T-helper 2 cell treated with Interferon-gamma antibody and Interleukin-4, amounts not matched to agents 100 ng/mL and 5 ng/mL, for 36 hours (primary cell): ENCODE measurements around the gene TRMT10A. TPM values are rescaled to one million over a fixed set of nuclear protein-coding genes. Genes with fewer than 3 reads are reported as not detected.

ENCODE experiments used
- intact Hi-C: fragments of 100-400 bp; cut with micrococcal nuclease; formaldehyde crosslinking; loops from one replicate; pipeline ENCODE4 v1.15.1; 2023
- total RNA-seq: library from RNA; stranded (reverse); gene quantifications from 2 replicates; pipeline ENCODE4 v1.2.3, GENCODE V29; 2022

Gene TRMT10A, protein sequence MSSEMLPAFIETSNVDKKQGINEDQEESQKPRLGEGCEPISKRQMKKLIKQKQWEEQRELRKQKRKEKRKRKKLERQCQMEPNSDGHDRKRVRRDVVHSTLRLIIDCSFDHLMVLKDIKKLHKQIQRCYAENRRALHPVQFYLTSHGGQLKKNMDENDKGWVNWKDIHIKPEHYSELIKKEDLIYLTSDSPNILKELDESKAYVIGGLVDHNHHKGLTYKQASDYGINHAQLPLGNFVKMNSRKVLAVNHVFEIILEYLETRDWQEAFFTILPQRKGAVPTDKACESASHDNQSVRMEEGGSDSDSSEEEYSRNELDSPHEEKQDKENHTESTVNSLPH
- total RNA-seq, result 7.2 and 8.5 TPM in 2 replicates

DNA sequence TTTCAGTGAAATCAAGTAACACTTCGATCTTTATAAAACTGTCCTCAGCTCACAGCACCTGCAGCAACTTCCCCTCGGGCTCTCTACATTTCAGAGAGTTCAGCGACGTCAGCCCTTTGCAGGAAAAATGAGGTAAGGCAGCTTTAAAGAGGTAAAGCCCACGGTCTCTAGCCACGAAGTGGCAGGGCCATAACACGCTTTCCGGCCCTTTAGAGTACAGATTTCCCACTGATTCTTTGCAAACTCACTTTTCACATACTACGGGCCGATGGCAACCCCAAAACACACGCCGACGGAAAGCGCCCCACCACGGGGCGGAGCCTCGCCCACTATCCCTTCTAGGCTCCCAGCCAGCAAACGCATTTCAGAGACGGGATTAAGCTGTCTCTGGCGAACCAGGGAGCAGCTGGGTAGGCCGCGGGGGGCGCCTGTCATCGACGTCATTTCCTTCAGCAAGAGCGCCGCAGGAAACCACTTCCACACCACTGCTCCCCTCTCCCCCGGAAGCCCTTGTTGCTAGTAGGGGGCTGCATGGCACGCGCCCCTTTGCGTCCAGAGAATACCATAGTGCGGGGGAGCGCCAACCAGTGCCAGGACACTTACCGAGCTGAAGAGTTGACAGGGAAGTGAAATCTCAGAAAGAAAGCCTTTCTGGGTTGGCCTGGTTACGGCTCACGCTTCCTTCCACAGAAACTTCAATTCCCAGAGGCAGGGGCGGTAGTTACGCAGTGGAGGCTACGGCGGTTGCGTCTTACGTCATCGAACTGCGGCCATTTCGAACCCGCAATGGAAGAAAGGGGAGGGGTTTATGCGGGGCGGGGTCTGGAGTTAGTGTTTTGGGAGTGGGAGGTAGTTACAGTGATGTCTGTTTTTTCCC lies at the start of gene TRMT10A:
TRMT10A (minus strand) TSS at position 730 of the 877 bp plus-strand sequence. CDS start 4,701 bp downstream, outside the sequence.
- intact Hi-C loops, result loop anchor here (1.0 to 10.0 kb wide), 15 partner anchors 55 to 1783 kb away; partner anchors contain the start of genes ADH5, DNAJB14, EIF4E and H2AZ1

DNA sequence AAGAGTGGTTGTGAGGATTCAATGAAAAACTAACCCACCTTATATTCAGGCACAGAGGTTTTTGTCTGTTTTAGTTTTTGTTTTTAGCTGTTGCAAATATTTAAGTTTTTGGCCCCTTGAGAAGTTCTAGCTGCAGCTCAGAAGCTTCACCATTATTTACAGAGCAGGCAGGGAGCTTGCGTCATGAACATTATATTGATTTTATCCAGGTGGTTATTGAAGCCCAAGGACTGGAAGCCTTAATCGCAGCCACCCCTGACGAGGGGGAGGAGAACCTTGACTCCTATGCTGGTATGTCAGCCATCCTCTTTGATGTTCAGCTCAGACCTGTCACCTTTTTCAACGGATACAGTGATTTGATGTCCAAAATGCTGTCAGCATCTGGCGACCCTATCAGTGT lies 48.9 kb upstream of the TRMT10A start:
- intact Hi-C loops, result no loop called here

DNA sequence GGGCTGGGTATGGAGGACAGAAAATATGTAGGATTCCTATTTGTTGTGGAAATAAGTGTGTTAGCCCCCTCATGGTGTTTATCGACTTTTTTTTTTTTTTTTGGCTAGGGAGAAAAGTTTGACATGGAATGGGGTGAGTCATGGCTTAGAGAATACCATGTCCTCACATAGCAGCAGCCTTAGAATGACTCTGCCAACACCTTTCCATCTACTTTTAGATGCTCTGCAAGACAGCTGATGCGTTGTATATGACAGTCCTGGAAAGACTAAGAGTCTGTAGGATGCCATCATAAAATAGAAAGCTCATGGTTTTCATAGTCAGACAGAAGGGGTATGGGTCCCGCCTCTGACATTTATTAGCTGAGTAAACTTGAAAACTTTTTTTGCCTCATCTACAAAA lies 48.4 kb upstream of the TRMT10A start:
- intact Hi-C loops, result no loop called here

DNA sequence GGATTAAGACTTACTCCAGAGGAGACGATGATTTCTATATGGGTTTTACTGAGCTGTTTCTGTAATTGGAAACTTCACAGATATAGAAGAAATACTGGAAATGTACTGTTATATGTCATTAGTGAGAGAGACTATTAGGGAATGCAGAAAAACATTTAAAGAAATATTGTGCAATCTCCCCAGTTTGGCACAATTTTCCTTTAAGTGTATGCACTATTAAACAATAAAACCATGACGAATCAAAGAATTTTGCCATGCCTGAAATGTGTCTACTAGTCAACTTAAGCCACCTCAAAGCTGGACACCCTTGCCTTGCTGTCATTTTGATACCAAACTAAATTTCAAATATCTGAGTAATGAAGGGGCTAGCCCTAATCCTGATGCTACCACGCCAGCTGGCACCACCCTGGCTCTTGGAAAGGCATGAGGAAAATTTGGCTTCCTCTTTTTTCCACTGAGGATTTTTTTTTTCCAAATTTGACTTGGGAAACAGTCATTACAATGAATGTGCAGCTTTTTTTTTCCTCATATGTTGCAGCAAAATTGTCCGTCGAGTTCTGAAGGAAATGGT lies 46.9 kb upstream of the TRMT10A start:
- intact Hi-C loops, result no loop called here

- intact Hi-C loops, result no loop called here
These were observed 44.6 kb upstream of the TRMT10A start for GRCh38 chr4:99608417-99608816.

- intact Hi-C loops, result no loop called here
These were observed 42.9 kb upstream of the TRMT10A start for GRCh38 chr4:99606716-99607115.

DNA sequence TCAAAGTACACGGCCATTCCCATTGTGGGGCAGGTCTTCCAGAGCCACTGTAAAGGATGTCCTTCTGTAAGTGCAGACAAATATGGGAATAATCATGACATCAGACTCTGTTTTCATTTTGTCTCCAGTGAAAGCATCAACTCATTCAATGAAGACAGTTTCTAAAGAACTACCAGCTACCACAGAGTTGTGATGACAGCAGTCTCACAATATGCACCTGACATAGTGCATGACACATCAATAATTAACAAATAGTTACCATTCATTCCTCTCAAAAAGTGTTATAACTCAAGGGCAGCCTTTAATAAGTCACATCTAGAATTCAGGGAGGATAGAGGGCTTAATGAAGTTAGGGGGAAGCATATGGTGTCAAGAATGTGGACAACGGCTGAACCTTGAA lies 31.0 kb upstream of the TRMT10A start:
- intact Hi-C loops, result no loop called here

- intact Hi-C loops, result no loop called here
These were observed 30.2 kb upstream of the TRMT10A start for GRCh38 chr4:99593781-99594641.

DNA sequence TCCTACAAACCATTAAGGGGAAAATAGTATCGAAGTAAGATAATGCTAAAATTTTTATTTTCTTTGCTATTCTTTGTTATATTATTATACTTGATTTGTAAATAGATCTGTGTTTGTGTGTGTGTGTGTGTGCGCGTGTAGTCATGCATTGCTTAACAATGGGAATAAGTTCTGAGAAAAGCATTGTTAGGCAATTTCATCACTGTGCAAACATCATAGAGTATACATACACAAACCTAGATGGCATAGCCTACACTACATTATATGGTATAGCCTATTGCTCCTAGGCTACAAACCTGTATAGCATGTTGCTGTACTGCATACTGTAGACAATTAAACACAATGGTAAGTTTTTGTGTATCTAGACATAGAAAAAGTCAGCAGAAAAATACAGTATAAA lies 27.9 kb upstream of the TRMT10A start:
- intact Hi-C loops, result no loop called here

DNA sequence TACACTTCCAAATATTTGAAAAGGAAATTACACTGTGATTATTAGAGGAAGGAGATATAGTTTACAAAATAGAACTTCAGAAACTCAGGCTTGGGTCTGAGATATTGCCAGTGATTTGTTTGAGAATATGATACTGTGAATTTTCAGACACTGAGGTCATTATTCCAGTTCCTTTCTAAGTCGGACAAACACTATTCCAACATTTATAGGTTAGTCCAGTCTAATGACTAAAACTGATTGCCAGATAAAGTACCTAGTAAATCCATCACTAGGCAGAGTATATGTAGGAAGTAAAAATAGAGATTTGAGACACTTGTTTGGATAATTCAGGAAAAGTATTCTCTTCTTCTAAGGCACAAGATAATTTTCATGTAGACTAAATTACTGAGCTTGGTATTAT lies 24.0 kb upstream of the TRMT10A start:
- intact Hi-C loops, result no loop called here

DNA sequence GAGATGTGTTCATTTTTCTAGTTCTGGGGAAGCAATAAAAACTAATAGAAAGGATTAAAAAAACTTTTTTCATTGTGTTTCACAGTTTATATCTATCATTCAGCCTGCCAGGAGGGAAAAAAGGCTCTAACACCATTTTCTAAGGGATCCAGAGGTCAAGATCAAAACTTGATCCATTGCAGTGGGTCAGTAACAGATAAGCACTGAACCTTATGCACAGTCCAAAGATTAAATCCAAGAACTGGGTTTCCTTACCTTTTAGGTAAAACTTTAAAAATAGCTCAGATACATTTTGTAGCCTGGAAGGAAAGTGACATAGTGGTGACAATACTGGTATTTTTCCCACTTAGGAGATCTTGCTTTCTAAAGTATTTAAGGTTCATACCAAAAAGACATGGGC lies 23.5 kb upstream of the TRMT10A start:
- intact Hi-C loops, result no loop called here

DNA sequence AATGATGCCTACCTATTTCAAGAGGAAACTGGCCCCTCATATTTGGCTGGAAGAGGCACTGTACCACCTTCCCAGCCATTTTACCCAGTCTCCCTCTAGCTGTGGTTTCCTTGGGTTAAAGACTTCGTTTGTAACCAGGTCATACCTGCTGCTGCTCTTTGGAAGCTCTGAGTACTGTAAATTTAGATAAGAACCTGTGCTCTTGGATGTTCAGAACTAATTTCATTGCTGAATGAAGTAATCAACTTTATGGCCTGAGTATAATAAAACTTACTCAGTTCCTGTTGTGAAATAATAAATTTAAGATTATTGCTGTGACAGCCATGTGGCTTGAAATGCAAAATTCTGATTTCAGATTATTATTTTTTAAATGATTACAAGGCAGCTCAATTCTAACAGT lies 23.0 kb upstream of the TRMT10A start:
- intact Hi-C loops, result no loop called here

- intact Hi-C loops, result no loop called here
These were observed 22.5 kb upstream of the TRMT10A start for GRCh38 chr4:99586322-99586721.

DNA sequence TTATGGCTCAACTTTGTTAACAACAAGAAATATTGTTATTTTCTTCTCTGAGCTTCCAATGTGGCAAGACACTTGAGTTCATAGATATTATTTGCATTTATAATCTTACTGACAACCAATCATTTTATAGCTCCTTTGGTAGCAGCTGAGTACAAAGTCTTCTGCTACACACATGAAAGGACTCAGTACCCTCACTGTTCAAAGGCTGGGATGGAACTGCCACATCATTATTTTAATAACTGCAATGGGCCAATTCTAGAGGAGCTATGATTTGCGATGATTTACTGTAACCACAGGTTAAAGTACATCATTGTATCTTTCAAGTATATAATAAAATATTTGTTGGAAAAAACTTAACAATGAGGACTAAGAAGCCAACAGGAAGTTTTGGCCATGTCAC lies 21.7 kb upstream of the TRMT10A start:
- intact Hi-C loops, result no loop called here

DNA sequence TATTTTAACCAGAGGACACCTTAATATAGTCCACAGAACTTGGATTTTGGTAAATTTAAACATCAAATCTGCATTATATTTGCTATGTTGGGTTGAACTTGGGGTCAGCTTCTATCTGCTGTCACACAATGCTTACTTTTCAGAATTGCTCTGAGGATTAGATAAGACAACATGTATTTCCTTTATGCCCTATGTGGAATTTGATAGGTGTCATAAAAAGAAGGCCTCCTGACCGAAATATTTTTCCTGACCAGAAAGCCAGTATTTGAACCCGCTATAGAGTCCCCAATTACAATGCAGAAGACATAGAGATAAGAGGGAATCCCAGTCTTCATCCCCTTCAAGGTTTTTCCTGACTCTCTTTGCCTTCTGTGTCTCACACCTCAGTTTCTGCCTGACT lies 14.9 kb upstream of the TRMT10A start:
- intact Hi-C loops, result no loop called here

- intact Hi-C loops, result no loop called here
These were observed 10.9 kb upstream of the TRMT10A start, which contains the start of gene MTTP for GRCh38 chr4:99574530-99575324. Gene MTTP (plus strand): TSS chr4:99574824. CDS start chr4:99574910, 86 bp downstream.

DNA sequence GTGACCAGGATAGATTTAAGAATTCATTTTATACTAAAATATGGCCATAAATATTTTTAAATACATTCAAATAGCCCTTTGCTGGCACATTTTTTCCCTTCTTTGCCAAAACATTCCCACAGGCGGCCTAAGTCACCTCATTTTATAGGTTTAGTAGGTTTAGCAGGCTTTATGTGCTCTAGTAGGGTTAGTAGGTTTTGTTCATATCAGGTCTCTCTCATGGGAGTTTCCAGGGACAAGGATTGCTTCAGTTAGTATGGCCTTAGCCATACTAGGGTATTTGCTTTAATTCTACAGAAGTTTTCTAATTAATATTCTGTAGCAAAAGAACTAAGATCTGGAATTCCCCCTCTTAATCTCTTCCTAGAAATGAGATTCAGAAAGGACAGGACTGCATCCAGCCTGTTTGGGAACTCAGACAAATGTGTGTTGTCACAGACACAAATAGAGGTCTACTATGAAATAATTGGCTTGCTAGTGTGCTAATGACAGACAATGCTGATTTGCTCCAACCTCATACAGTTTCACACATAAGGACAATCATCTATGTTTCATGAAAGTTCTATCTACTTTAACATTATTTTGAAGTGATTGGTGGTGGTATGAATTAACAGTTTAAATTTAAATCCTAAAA lies 10.0 kb upstream of the TRMT10A start:
- intact Hi-C loops, result no loop called here

GRCh38 chr4:99572527-99573240 lies 8.8 kb upstream of the TRMT10A start:
- intact Hi-C loops, result no loop called here

DNA sequence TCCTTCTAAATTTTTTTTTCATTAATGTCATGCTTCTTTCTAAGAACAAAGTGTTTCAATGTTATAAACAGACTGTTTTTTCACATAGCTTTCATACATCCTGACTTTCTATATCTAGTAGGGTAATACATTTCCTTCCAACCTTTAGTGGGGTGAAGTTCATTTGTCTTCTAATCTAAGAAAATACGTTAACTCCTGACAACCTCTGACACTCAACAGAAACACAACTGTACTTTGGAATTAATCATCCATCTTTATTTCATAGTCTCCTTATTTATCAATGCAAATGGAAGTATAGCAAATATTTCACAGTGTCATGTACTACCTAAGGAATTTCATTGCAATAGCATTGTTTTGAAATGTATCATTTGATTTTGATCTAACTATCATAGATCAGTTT lies 8.0 kb upstream of the TRMT10A start:
- intact Hi-C loops, result no loop called here
